GM12878 (cell line): Measurements from ENCODE around the gene WWOX. TPM values are rescaled to one million over a fixed set of nuclear protein-coding genes. Genes with fewer than 3 reads are reported as not detected.

Source experiments
- ATAC-seq: fragments of 200-7000 bp; cut with Tn5 transposase; 3 replicates; pipeline ENCODE4 v1.9.1; 2020; ENCODE audit warnings: mild to moderate bottlenecking, moderate library complexity
- BruUV-seq: library from RNA; stranded (reverse); fragments of 400-500 nt; replicated peaks from 2 replicates; lab custom pipeline; 2021; lab: Mats Ljungman, UMichigan
- CTCF ChIA-PET: fragments of 300-600 bp; sonication (Branson Sonifier 250); formaldehyde crosslinking; extraction: SDS; loops from one replicate; lab custom pipeline; 2021; ENCODE audit warnings: inconsistent platforms; lab: Yijun Ruan, JAX
- POLR2A ChIA-PET: fragments of 350-600 bp; formaldehyde crosslinking; extraction: SDS; loops from one replicate; lab custom pipeline; 2021; ENCODE audit warnings: inconsistent platforms; lab: Charles Lee
- RAD21 ChIA-PET: fragments of 300-600 bp; sonication (Branson Sonifier 250); formaldehyde crosslinking; loops from one replicate; lab custom pipeline; 2023; ENCODE audit warnings: antibody characterized with exemption; ENCODE audit not compliant: unreplicated experiment; lab: Charles Lee
- SMC1A ChIA-PET: fragments of 300-600 bp; sonication (Branson Sonifier 250); formaldehyde crosslinking; loops from one replicate; lab custom pipeline; 2023; ENCODE audit not compliant: unreplicated experiment, uncharacterized antibody; lab: Charles Lee
- DNase-seq: peaks from one replicate; pipeline ENCODE4 v3.0.0-alpha.2; 2011; ENCODE audit warnings: low read depth, low spot score
- FAIRE-seq: peaks from 3 replicates; lab custom pipeline; 2011; peaks lifted over from hg19 to GRCh38; lab: Jason Lieb, UNC
- H2AFZ ChIP-seq: 2 replicates; pipeline ENCODE4 v1.6.0; 2011; ENCODE audit warnings: low read depth, low read length, control low read depth; ENCODE audit not compliant: control insufficient read depth
- H3K27ac ChIP-seq: 2 replicates; pipeline ENCODE4 v1.5.1; 2011; ENCODE audit warnings: control low read depth; ENCODE audit not compliant: control insufficient read depth, insufficient read depth
- H3K27me3 ChIP-seq, 2 experiments: replicated peaks in 1 of 2; 2 replicates each; pipeline versions ENCODE4 v1.6.0 to v1.6.1; 2011; ENCODE audit warnings: low read length in 1 of 2; ENCODE audit not compliant: control insufficient read depth in 2 of 2, insufficient read depth in 2 of 2
- H3K36me3 ChIP-seq, 2 experiments: 2 replicates each; pipeline ENCODE4 v1.5.1; 2011; ENCODE audit warnings: low read length in 1 of 2; ENCODE audit not compliant: control insufficient read depth in 2 of 2, insufficient read depth in 2 of 2
- H3K4me1 ChIP-seq: 2 replicates; pipeline ENCODE4 v1.6.1; 2011; ENCODE audit warnings: mild to moderate bottlenecking, low read length, moderate library complexity, mixed read lengths; ENCODE audit not compliant: control insufficient read depth, insufficient read depth
- H3K4me2 ChIP-seq: 2 replicates; pipeline ENCODE4 v1.6.0; 2011; ENCODE audit warnings: control low read depth; ENCODE audit not compliant: control insufficient read depth, insufficient read depth
- H3K4me3 ChIP-seq: fragments of 200-600 bp; sonication (generic); 2 replicates; pipeline ENCODE4 v1.5.1; 2016
- H3K79me2 ChIP-seq: 2 replicates; pipeline ENCODE4 v1.6.0; 2011; ENCODE audit warnings: low read length; ENCODE audit not compliant: control insufficient read depth, insufficient read depth
- H3K9ac ChIP-seq: 2 replicates; pipeline ENCODE4 v1.8.0; 2011; ENCODE audit warnings: low read length, control low read depth, mixed read lengths; ENCODE audit not compliant: control insufficient read depth, insufficient read depth
- H3K9me3 ChIP-seq: replicated peaks from 3 replicates; pipeline ENCODE4 v1.5.1; 2011; ENCODE audit warnings: mild to moderate bottlenecking, low read length; ENCODE audit not compliant: control insufficient read depth, insufficient read depth
- H4K20me1 ChIP-seq: 2 replicates; pipeline ENCODE4 v1.6.0; 2011; ENCODE audit not compliant: control insufficient read depth, insufficient read depth
- ATF3 ChIP-seq: IDR thresholded peaks from 2 replicates; pipeline ENCODE4 v1.6.1; 2011; ENCODE audit warnings: low read depth, mild to moderate bottlenecking, low read length, moderate library complexity, borderline replicate concordance; ENCODE audit errors: extremely low read depth
- BCL3 ChIP-seq: IDR thresholded peaks from 2 replicates; pipeline ENCODE4 v1.6.1; 2011; ENCODE audit warnings: borderline replicate concordance, low read depth, mild to moderate bottlenecking, moderate library complexity, low read length; ENCODE audit not compliant: insufficient read depth, poor library complexity, severe bottlenecking
- GATAD2B ChIP-seq: fragments of 450-650 bp; conservative IDR thresholded peaks from 2 replicates; pipeline ENCODE4 v1.6.1; 2017; ENCODE audit warnings: low read depth, mild to moderate bottlenecking, moderate library complexity
- IRF5 ChIP-seq: fragments of 450-650 bp; IDR thresholded peaks from 2 replicates; pipeline ENCODE4 v1.6.1; 2017; ENCODE audit warnings: borderline replicate concordance
- MEF2A ChIP-seq: IDR thresholded peaks from 2 replicates; pipeline ENCODE4 v1.6.1; 2011; ENCODE audit warnings: low read depth, mild to moderate bottlenecking, low read length, moderate library complexity; ENCODE audit not compliant: insufficient read depth
- MYC ChIP-seq: IDR thresholded peaks from 2 replicates; pipeline ENCODE4 v1.6.1; 2011; ENCODE audit warnings: mild to moderate bottlenecking, low read length, moderate library complexity, inconsistent platforms; ENCODE audit not compliant: insufficient read depth, insufficient replicate concordance, insufficient read length, severe bottlenecking
- NFYB ChIP-seq: IDR thresholded peaks from 2 replicates; pipeline ENCODE4 v1.6.1; 2011; ENCODE audit warnings: low read depth, mild to moderate bottlenecking, low read length, improper control_type of control experiment, moderate library complexity; ENCODE audit not compliant: insufficient read depth
- NR2F1 ChIP-seq: fragments of 450-650 bp; conservative IDR thresholded peaks from 2 replicates; pipeline ENCODE4 v1.6.1; 2017; ENCODE audit warnings: mild to moderate bottlenecking
- RAD21 ChIP-seq: IDR thresholded peaks from 2 replicates; pipeline ENCODE4 v1.6.1; 2011; ENCODE audit warnings: mild to moderate bottlenecking, low read depth, low read length, moderate library complexity; ENCODE audit not compliant: insufficient read depth
- SIX5 ChIP-seq: IDR thresholded peaks from 2 replicates; pipeline ENCODE4 v1.6.1; 2011; ENCODE audit warnings: mild to moderate bottlenecking, low read depth, low read length, moderate library complexity; ENCODE audit not compliant: severe bottlenecking
- STAT3 ChIP-seq: IDR thresholded peaks from 2 replicates; pipeline ENCODE4 v1.6.1; 2011; ENCODE audit warnings: low read depth, low read length, improper control_type of control experiment
- TCF3 ChIP-seq: IDR thresholded peaks from 2 replicates; pipeline ENCODE4 v1.6.1; 2012; ENCODE audit warnings: low read depth, mild to moderate bottlenecking, low read length, borderline replicate concordance; ENCODE audit not compliant: insufficient read depth
- ZBTB33 ChIP-seq: fragments of 450-650 bp; IDR thresholded peaks from 2 replicates; pipeline ENCODE4 v1.6.1; 2017; ENCODE audit warnings: mild to moderate bottlenecking
- ZNF207 ChIP-seq: fragments of 450-650 bp; IDR thresholded peaks from 2 replicates; pipeline ENCODE4 v1.6.1; 2014; ENCODE audit warnings: antibody characterized with exemption, mild to moderate bottlenecking, borderline replicate concordance
- ZNF217 ChIP-seq: fragments of 450-650 bp; IDR thresholded peaks from 2 replicates; pipeline ENCODE4 v1.6.1; 2017; ENCODE audit warnings: antibody characterized with exemption, mild to moderate bottlenecking
- WGBS: methylation state at CpG from one replicate; pipeline ENCODE4 v1.1.6; 2016; ENCODE audit warnings: low lambda C conversion rate; ENCODE audit not compliant: insufficient replicate concordance, insufficient coverage; ENCODE audit errors: missing lambda C conversion rate; 5-methylcytosine and 5-hydroxymethylcytosine counted together
- in situ Hi-C: fragments of 300-500 bp; cut with MboI; formaldehyde crosslinking; loops from 9 replicates; pipeline ENCODE4 v1.14.3; 2018; ENCODE audit warnings: mixed read lengths
- intact Hi-C: fragments of 100-400 bp; cut with micrococcal nuclease; formaldehyde crosslinking; loops from one replicate; pipeline ENCODE4 v1.14.2; 2022; ENCODE audit not compliant: unreplicated experiment
- polyA plus RNA-seq, 11 experiments: library from polyadenylated mRNA; depleted of rRNA in 4 of 11; unstranded in 6 of 11; stranded (reverse) in 5 of 11; fragments of >200 nt; fragmentation: Nextera tagmentation in 4 of 11; fragmentation: Illumina TruSeq in 1 of 11; extraction: Ambion mirVana in 4 of 11; extraction: Trizol in 1 of 11; gene quantifications; 1 replicate in 1 of 11; 2 replicates in 10 of 11; pipeline versions ENCODE4 v1.2.1 to v1.2.3, GENCODE V29; 2011 to 2016; ENCODE audit warnings: inconsistent platforms in 2 of 11, missing spikeins in 2 of 11, low read depth in 1 of 11
- total RNA-seq, 4 experiments: library from RNA; depleted of rRNA in 3 of 4; stranded (reverse); fragments of >200 nt in 3 of 4; fragmentation: Illumina TruSeq in 1 of 4; extraction: Trizol in 1 of 4; gene quantifications; 2 replicates each; pipeline versions ENCODE4 v1.2.1 to v1.2.3, GENCODE V29; 2013 to 2021

WWOX gene
- total and polyA plus RNA-seq, 10 of the 15 experiments (the other 5 are each of a cell fraction or from before 2014, with no cell fraction given), result 2.8 to 24.4 (median 17.8) TPM

GRCh38 chr16:78115659-78116058 is 16.2 kb downstream of the WWOX start (continued):
- TF ChIP-seq ZNF207, result no peak

GRCh38 chr16:78116946-78117345 is 17.5 kb downstream of the WWOX start:
- Histone ChIP-seq H2AFZ (no peak overlapping the region), H3K79me2 (no peaks in the 10 kb centered on the region), H3K9me3 (no peaks in the 10 kb centered on the region), H3K9ac (no peak overlapping the region), H4K20me1 (no peaks in the 10 kb centered on the region), H3K4me1 (no peaks in the 10 kb centered on the region), H3K4me2 (no peak overlapping the region), H3K4me3 (no peak overlapping the region), H3K36me3 (no peaks in the 10 kb centered on the region), H3K27ac (no peak overlapping the region), H3K27me3 (no peaks in the 10 kb centered on the region)
- ATAC-seq (no peak), FAIRE-seq (no peak), DNase-seq (no peak)
- RAD21 ChIA-PET, result no interaction called here
- in situ Hi-C loops (no loop called here), intact Hi-C loops (no loop called here)
- SMC1A ChIA-PET, result interaction anchor here (1.1 to 2.1 kb wide), 2 partner anchors 10 to 18 kb away, joined by 3 to 4 read pairs; no protein-coding TSS in a partner anchor
- CTCF ChIA-PET, result interaction anchor here (1.5 kb wide), 1 partner anchor 9 kb away, joined by 3 read pairs; no protein-coding TSS in a partner anchor
- POLR2A ChIA-PET, result no interaction called here
- 100% methylated on average over 4 of the region's 4 CpGs for WGBS
- BruUV-seq, result no TSS peak
- TF ChIP-seq MEF2A, result no peak
- TF ChIP-seq BCL3, result no peak
- no peak for TF ChIP-seq GATAD2B
- no peak for TF ChIP-seq SIX5
- TF ChIP-seq ZBTB33, result no peak
- no peak for TF ChIP-seq ZNF217
- no peak for TF ChIP-seq STAT3
- no peak for TF ChIP-seq NR2F1
- TF ChIP-seq RAD21, result no peak
- no peak for TF ChIP-seq TCF3
- TF ChIP-seq IRF5, result no peak
- no peak for TF ChIP-seq NFYB
- no peak for TF ChIP-seq MYC
- TF ChIP-seq ATF3, result no peak
